Gastrocnemius medialis (tissue), 4 donors: ENCODE results near the gene GRK6. TPM values are rescaled to one million over a fixed set of nuclear protein-coding genes. Genes with fewer than 3 reads are reported as not detected.
A peak's percentile ranks its signal among the peaks of the same experiment; 100 is the strongest.

Experiments
- ATAC-seq, 2 donors: fragments of 150-250 bp; one replicate each; pipeline ENCODE4 v1.9.1; 2016
- DNase-seq, 2 donors: peaks; one replicate each; pipeline ENCODE4 v3.0.0-alpha.2; 2019
- H3K27ac ChIP-seq, 4 donors: fragments of 200-600 bp; sonication (generic); 1 replicate in 1 of 4; 2 replicates in 3 of 4; pipeline ENCODE4 v1.5.1; 2016 to 2018; ENCODE audit warnings: mild to moderate bottlenecking in 2 of 4, moderate library complexity in 1 of 4
- H3K27me3 ChIP-seq, 3 donors: fragments of 200-600 bp; sonication (generic) in 2 of 3; 1 replicate in 1 of 3; 2 replicates in 2 of 3; pipeline versions ENCODE4 v1.5.1 to v1.6.0; 2016 to 2019; ENCODE audit warnings: mild to moderate bottlenecking in 1 of 3, moderate library complexity in 1 of 3
- H3K36me3 ChIP-seq, 2 donors: fragments of 200-600 bp; sonication (generic) in 1 of 2; one replicate each; pipeline ENCODE4 v1.5.1; 2017 to 2018
- H3K4me1 ChIP-seq, 2 donors: fragments of 200-600 bp; sonication (generic) in 1 of 2; one replicate each; pipeline ENCODE4 v1.5.1; 2016 to 2017; ENCODE audit warnings: mild to moderate bottlenecking in 2 of 2
- H3K4me3 ChIP-seq, 4 donors: fragments of 200-600 bp; sonication (generic) in 3 of 4; 1 replicate in 1 of 4; 2 replicates in 3 of 4; pipeline ENCODE4 v1.5.1; 2016 to 2019; ENCODE audit warnings: mild to moderate bottlenecking in 2 of 4
- H3K9me3 ChIP-seq, 3 donors: fragments of 200-600 bp; sonication (generic) in 2 of 3; 1 replicate in 1 of 3; 2 replicates in 2 of 3; pipeline ENCODE4 v1.5.1; 2016 to 2019
- CTCF ChIP-seq, 5 experiments: fragments of 450-650 bp in 3 of 5; fragments of 200-600 bp in 2 of 5; sonication (generic) in 2 of 5; IDR thresholded peaks in 4 of 5; conservative IDR thresholded peaks in 1 of 5; 1 replicate in 4 of 5; 2 replicates in 1 of 5; pipeline ENCODE4 v1.5.1; 2016 to 2019; ENCODE audit warnings: antibody characterized with exemption in 5 of 5, mild to moderate bottlenecking in 3 of 5, moderate library complexity in 3 of 5
- POLR2A ChIP-seq, 2 donors: fragments of 450-650 bp; IDR thresholded peaks; one replicate each; pipeline ENCODE4 v1.6.1; 2017; ENCODE audit warnings: antibody characterized with exemption in 2 of 2, mild to moderate bottlenecking in 2 of 2, moderate library complexity in 2 of 2
- in situ Hi-C, 4 donors: fragments of 200-750 bp; cut with MboI; loops; one replicate each; pipeline versions ENCODE4 v1.15.0 to v1.8.0; 2017; ENCODE audit warnings: low sequenced_read_pairs in 4 of 4
- intact Hi-C: fragments of 100-400 bp; cut with DNase I; formaldehyde crosslinking; loops from one replicate; pipeline ENCODE4 v1.15.1; 2023; ENCODE audit warnings: low total_unique reads
- total RNA-seq, 4 donors: library from RNA; depleted of rRNA; stranded (reverse); fragments of >200 nt; gene quantifications; one replicate each; pipeline versions ENCODE4 v1.1.0 to v1.2.3, GENCODE V29; 2016

The GRK6 gene
- total RNA-seq, 4 donors from 2014 or later, result 12.7 to 40.5 (median 32.2) TPM

GRCh38 chr5:177471610-177472356 is 45.3 kb downstream of the GRK6 start:
- H3K27me3 ChIP-seq, result peaks cover 0 to 4% (median 0%) of the 10 kb centered on the region in 3 donors
- H3K4me3 ChIP-seq, result peak overlapping the region; percentile 53 to 74 (median 66)
- TF ChIP-seq POLR2A (IDR thresholded peaks at IDR 0.05) (no peak), CTCF (IDR thresholded peaks at IDR 0.05 in 4 of 5, conservative IDR thresholded peaks at IDR 0.05 in 1 of 5) (no peak)
- intact Hi-C loops, result no loop called here
- DNase-seq (peak in 1 of 2 donors; percentile 60), ATAC-seq (peak; percentile 16 to 19)
- H3K27ac ChIP-seq, result peak overlapping the region; percentile 51 to 79 (median 71)
- H3K36me3 ChIP-seq, result no peaks in the 10 kb centered on the region
- peaks cover 9 to 16% of the 10 kb centered on the region in 2 donors for H3K4me1 ChIP-seq
- in situ Hi-C loops, result no loop called here
- H3K9me3 ChIP-seq, result no peaks in the 10 kb centered on the region

GRCh38 chr5:177472460-177473442 is 46.3 kb downstream of the GRK6 start:
- H3K4me1 ChIP-seq, result peaks cover 14 to 16% of the 10 kb centered on the region in 2 donors
- H3K9me3 ChIP-seq, result no peaks in the 10 kb centered on the region
- ATAC-seq (no peak), DNase-seq (no peak)
- TF ChIP-seq POLR2A (IDR thresholded peaks at IDR 0.05), result no peak
- no peak for TF ChIP-seq CTCF (IDR thresholded peaks at IDR 0.05 in 4 of 5, conservative IDR thresholded peaks at IDR 0.05 in 1 of 5)
- H3K27ac ChIP-seq, result peak overlapping the region; percentile 69 to 79 (median 72)
- intact Hi-C loops (no loop called here), in situ Hi-C loops (no loop called here)
- no peaks in the 10 kb centered on the region for H3K36me3 ChIP-seq
- peak overlapping the region; percentile 62 to 74 (median 69) for H3K4me3 ChIP-seq
- H3K27me3 ChIP-seq, result peaks cover 0 to 4% (median 0%) of the 10 kb centered on the region in 3 donors

DNA sequence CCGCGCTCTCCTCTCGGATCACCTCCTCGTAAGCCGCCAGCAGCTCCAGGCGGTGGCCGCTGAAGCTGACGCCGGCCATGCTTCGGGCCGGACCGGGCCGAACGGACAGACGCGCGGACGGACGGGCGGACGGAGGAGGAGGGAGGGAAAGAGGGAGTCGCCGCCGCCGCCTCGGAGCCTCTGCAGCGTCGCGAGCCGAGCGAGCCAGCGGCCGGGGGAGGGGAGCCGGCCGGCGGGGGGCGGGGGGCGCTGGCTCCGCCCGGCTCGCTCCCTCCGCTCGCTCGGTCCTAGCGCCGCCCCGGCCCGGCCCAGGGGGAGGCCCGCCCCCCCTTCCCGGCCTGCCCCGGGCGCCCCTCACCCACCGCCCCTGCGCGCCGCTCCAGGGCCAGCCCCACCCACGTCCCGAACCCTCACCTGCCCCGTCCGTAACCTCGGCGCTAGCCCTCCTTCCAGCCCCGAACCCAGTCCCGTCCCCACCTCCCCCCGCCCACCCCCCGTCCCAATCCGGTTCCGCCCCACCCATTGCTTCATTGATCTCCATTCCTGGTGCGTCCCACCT is 47.0 kb downstream of the GRK6 start, which contains the start of gene DBN1:
Gene DBN1 (minus strand): TSS at position 192 of the 559 bp plus-strand sequence. CDS start 113 bp downstream, at position 79.
- DNase-seq (no peak), ATAC-seq (peak; percentile 18 to 35)
- peak within 1 kb of the TSS; percentile 69 to 79 (median 72) for H3K27ac ChIP-seq
- no peak for TF ChIP-seq CTCF (IDR thresholded peaks at IDR 0.05 in 4 of 5, conservative IDR thresholded peaks at IDR 0.05 in 1 of 5)
- TF ChIP-seq POLR2A (IDR thresholded peaks at IDR 0.05), result no peak
- no peaks in the 10 kb centered on the region for H3K9me3 ChIP-seq
- intact Hi-C loops (no loop called here), in situ Hi-C loops (no loop called here)
- H3K27me3 ChIP-seq, result peaks cover 0 to 4% (median 0%) of the 10 kb centered on the region in 3 donors
- peaks cover 20 to 21% of the 10 kb centered on the region in 2 donors for H3K4me1 ChIP-seq
- H3K36me3 ChIP-seq, result no peaks in the 10 kb centered on the region
- H3K4me3 ChIP-seq, result peak within 1 kb of the TSS; percentile 62 to 74 (median 69)

DNA sequence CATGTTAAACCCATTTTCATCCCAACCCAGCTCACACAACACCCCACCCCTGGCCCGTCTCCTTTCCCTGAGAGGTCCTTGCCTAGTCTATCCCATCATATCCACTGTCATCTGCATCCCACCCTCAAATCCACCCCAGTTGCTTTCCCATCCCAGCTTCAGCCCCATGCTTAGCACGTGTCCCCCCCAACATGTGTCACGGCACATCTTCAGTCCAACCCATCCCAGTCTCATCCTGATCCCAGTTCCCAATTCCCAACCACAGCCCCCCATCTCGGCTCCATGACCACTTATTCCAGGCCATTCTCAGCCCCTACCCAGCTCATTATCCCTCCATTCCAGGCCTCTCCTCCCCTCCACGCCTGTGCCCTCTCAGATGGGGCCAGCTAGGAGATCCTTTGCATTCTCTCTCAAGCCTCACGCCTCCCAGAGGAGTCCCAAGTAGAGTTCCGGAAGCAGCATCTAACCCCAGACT is 47.6 kb downstream of the GRK6 start:
- intact Hi-C loops (no loop called here), in situ Hi-C loops (no loop called here)
- H3K36me3 ChIP-seq, result no peaks in the 10 kb centered on the region
- H3K4me1 ChIP-seq, result peaks cover 25 to 27% of the 10 kb centered on the region in 2 donors
- no peak for TF ChIP-seq CTCF (IDR thresholded peaks at IDR 0.05 in 4 of 5, conservative IDR thresholded peaks at IDR 0.05 in 1 of 5)
- TF ChIP-seq POLR2A (IDR thresholded peaks at IDR 0.05), result no peak
- peaks cover 0 to 4% (median 0%) of the 10 kb centered on the region in 3 donors for H3K27me3 ChIP-seq
- peak overlapping the region; percentile 62 to 79 (median 70) for H3K27ac ChIP-seq
- peak overlapping the region in 2 of 4 donors; percentile 62 to 69 for H3K4me3 ChIP-seq
- DNase-seq (no peak), ATAC-seq (no peak)
- no peaks in the 10 kb centered on the region for H3K9me3 ChIP-seq
